A673 (cell line): ENCODE measurements around the gene OR5W2.

ENCODE experiments used
- CTCF ChIP-seq: fragments of 300-800, 200-600 bp; sonication (generic); conservative IDR thresholded peaks from 2 replicates; pipeline ENCODE4 v1.5.1; 2017; ENCODE audit warnings: low read depth, mild to moderate bottlenecking, antibody characterized with exemption, low read length, moderate library complexity, mixed read lengths
- EZH2 ChIP-seq: fragments of 200-600 bp; sonication (generic); IDR thresholded peaks from 2 replicates; pipeline ENCODE4 v1.6.1; 2017; ENCODE audit warnings: borderline replicate concordance, low read depth, mild to moderate bottlenecking, mixed read lengths, antibody characterized with exemption, low read length; ENCODE audit not compliant: poor library complexity, severe bottlenecking

- TF ChIP-seq CTCF, result peak; percentile 67
- TF ChIP-seq EZH2, result no peak
Observed at GRCh38 chr11:55942785-55943392, 28.5 kb upstream of the OR5W2 start.
